ENCODE measurements around the gene TTLL12. TPM values are rescaled to one million over a fixed set of nuclear protein-coding genes. Genes with fewer than 3 reads are reported as not detected.

The TTLL12 gene
- total RNA-seq, 4 donors from 2014 or later = 38.5 to 50.4 (median 41.9) TPM

GRCh38 chr22:43199541-43199940, 12.6 kb upstream of the TTLL12 start:
- no peaks in the 10 kb centered on the region for H3K4me1 ChIP-seq
- no peak for TF ChIP-seq CTCF (IDR thresholded peaks at IDR 0.05)
- no peak for TF ChIP-seq POLR2A (IDR thresholded peaks at IDR 0.05)
- no peak for TF ChIP-seq EP300 (IDR thresholded peaks at IDR 0.05)
- DNase-seq (ENCODE audit: low spot score in 2 of 2) = no peak
- H3K4me3 ChIP-seq = no peak overlapping the region
- whole genome bisulfite sequencing, 2 donors = 77 to 81% methylated on average over 11 of the region's 11 CpGs
- peaks cover 0 to 14% (median 0%) of the 10 kb centered on the region in 3 donors for H3K36me3 ChIP-seq
- H3K9me3 ChIP-seq = no peaks in the 10 kb centered on the region
- peaks cover 0 to 8% of the 10 kb centered on the region in 2 donors for H3K27me3 ChIP-seq
- H3K27ac ChIP-seq = no peak overlapping the region

DNA sequence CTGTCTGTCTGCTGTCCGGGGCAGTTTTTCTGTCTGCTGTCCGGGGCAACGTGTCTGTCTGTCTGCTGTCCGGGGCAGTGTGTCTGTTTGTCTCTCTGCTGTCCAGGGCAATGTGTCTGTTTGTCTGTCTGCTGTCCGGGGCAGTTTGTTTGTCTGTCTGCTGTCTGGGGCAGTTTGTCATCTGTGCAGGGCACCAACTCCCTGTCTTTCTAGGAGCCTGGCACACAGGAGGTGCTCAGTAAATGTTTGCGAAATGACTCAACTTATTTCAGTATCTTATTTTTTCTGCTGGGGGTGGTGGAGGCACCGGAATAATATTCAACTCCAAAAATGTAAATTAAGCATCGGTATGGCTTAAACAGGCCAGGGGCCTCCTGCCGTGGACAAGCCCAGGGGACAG, 12.0 kb upstream of the TTLL12 start:
- DNase-seq (ENCODE audit: low spot score in 2 of 2) = no peak
- H3K9me3 ChIP-seq = no peaks in the 10 kb centered on the region
- peaks cover 0 to 13% (median 0%) of the 10 kb centered on the region in 3 donors for H3K36me3 ChIP-seq
- no peaks in the 10 kb centered on the region for H3K4me1 ChIP-seq
- no peak overlapping the region for H3K27ac ChIP-seq
- WGBS, 2 donors = 66 to 69% methylated on average over 9 of the region's 9 CpGs
- peaks cover 0 to 8% of the 10 kb centered on the region in 2 donors for H3K27me3 ChIP-seq
- no peak overlapping the region for H3K4me3 ChIP-seq
- TF ChIP-seq CTCF (IDR thresholded peaks at IDR 0.05) (no peak), EP300 (IDR thresholded peaks at IDR 0.05) (no peak), POLR2A (IDR thresholded peaks at IDR 0.05) (no peak)

- H3K27ac ChIP-seq = no peak overlapping the region
- no peak overlapping the region for H3K4me3 ChIP-seq
- H3K27me3 ChIP-seq = peaks cover 0 to 8% of the 10 kb centered on the region in 2 donors
- 81 to 84% methylated on average over 5 of the region's 5 CpGs for WGBS, 2 donors
- TF ChIP-seq POLR2A (IDR thresholded peaks at IDR 0.05) (no peak), CTCF (IDR thresholded peaks at IDR 0.05) (no peak), EP300 (IDR thresholded peaks at IDR 0.05) (no peak)
- peaks cover 0 to 4% (median 0%) of the 10 kb centered on the region in 3 donors for H3K36me3 ChIP-seq
- no peaks in the 10 kb centered on the region for H3K4me1 ChIP-seq
- no peak for DNase-seq (ENCODE audit: low spot score in 2 of 2)
- no peaks in the 10 kb centered on the region for H3K9me3 ChIP-seq
These were observed 11.2 kb upstream of the TTLL12 start for GRCh38 chr22:43198126-43198525.

- DNase-seq (ENCODE audit: low spot score in 2 of 2) = no peak
- peaks cover 0 to 8% of the 10 kb centered on the region in 2 donors for H3K27me3 ChIP-seq
- no peaks in the 10 kb centered on the region for H3K4me1 ChIP-seq
- no peak overlapping the region for H3K27ac ChIP-seq
- no peaks in the 10 kb centered on the region for H3K9me3 ChIP-seq
- no peak for TF ChIP-seq CTCF (IDR thresholded peaks at IDR 0.05)
- no peak for TF ChIP-seq POLR2A (IDR thresholded peaks at IDR 0.05)
- no peak for TF ChIP-seq EP300 (IDR thresholded peaks at IDR 0.05)
- peaks cover 0 to 4% (median 0%) of the 10 kb centered on the region in 3 donors for H3K36me3 ChIP-seq
- WGBS, 2 donors = 54 to 56% methylated on average over 22 of the region's 22 CpGs
- no peak overlapping the region for H3K4me3 ChIP-seq
These were observed 10.5 kb upstream of the TTLL12 start for GRCh38 chr22:43197271-43197941.

DNA sequence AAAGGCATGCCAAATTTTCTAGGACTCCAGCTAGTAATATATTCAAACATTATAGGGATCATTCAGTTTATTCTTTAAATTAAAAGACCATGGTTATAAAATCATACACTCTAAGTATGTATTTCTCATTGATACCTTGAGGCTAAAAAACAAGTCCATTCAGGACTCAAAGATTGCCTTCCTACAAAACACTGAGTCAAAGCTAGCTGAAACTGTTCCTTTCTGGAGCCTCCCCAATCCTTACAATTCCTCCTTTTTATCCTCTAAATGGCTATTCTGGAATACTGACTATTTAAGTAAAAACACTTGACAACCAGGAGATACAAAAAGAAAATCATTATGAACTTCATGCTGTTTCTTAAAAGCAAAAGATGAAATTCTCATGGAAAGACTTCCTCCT, 4.9 kb upstream of the TTLL12 start:
- H3K4me3 ChIP-seq = no peak overlapping the region
- DNase-seq (ENCODE audit: low spot score in 2 of 2) = no peak
- H3K27ac ChIP-seq = no peak overlapping the region
- TF ChIP-seq POLR2A (IDR thresholded peaks at IDR 0.05) = no peak
- no peaks in the 10 kb centered on the region for H3K9me3 ChIP-seq
- H3K36me3 ChIP-seq = no peaks in the 10 kb centered on the region
- H3K4me1 ChIP-seq = peaks cover 0 to 7% (median 0%) of the 10 kb centered on the region in 4 donors
- H3K27me3 ChIP-seq = peaks cover 0 to 4% of the 10 kb centered on the region in 2 donors

All from tibial nerve (tissue), 4 donors.